ENCODE results near the gene CYP24A1. TPM values are rescaled to one million over a fixed set of nuclear protein-coding genes. Genes with fewer than 3 reads are reported as not detected.

CYP24A1 gene
- total and polyA plus RNA-seq, 2 of the 8 experiments (the other 6 are each of a cell fraction or from before 2014, with no cell fraction given), result not detected

GRCh38 chr20:54134445-54135220 is 39.2 kb downstream of the CYP24A1 start:
- Histone ChIP-seq H3K23ac (ENCODE audit: insufficient read length) (no peak overlapping the region), H3K9me3 (ENCODE audit: insufficient read depth in 2 of 2, low read depth in 1 of 2, low read length in 1 of 2) (no peaks in the 10 kb centered on the region; a peak in 1 of 4 replicates), H4K91ac (replicated peaks; ENCODE audit: insufficient read length, low read length) (no peak overlapping the region), H3K27ac (ENCODE audit: low read depth, low read length) (no peak overlapping the region), H3K4me3 (ENCODE audit: extremely low read depth in 1 of 4, insufficient read depth in 2 of 4, low read depth in 3 of 4, low read length in 4 of 4) (no peak overlapping the region), H3K4me1 (replicated peaks in 1 of 4; ENCODE audit: control insufficient read depth in 3 of 4, insufficient read depth in 4 of 4, low read length in 3 of 4) (peaks cover 0 to 10% (median 0%) of the 10 kb centered on the region in 4 experiments; a peak in 2 of 7 replicates), H3K36me3 (ENCODE audit: control insufficient read depth in 2 of 4, insufficient read depth in 4 of 4, low read length in 3 of 4) (no peaks in the 10 kb centered on the region), H2BK12ac (ENCODE audit: low read depth, low read length) (no peak overlapping the region), H4K20me1 (replicated peaks in 1 of 2; ENCODE audit: control insufficient read depth in 1 of 2, insufficient read depth in 2 of 2, low read length in 2 of 2) (no peaks in the 10 kb centered on the region), H3K79me1 (ENCODE audit: low read depth, low read length) (no peaks in the 10 kb centered on the region), H3K9ac (replicated peaks in 1 of 4; ENCODE audit: extremely low read depth in 1 of 4, low read depth in 3 of 4, low read length in 3 of 4) (no peak overlapping the region), H2AFZ (ENCODE audit: low read length) (no peak overlapping the region), H3K18ac (ENCODE audit: extremely low read depth, low read length) (no peak overlapping the region), H3K79me2 (ENCODE audit: control insufficient read depth in 1 of 2, insufficient read depth in 2 of 2, low read length in 2 of 2) (no peaks in the 10 kb centered on the region), H3K23me2 (ENCODE audit: low read depth, low read length) (no peaks in the 10 kb centered on the region; the same call in 1 of the 2 replicates), H3K14ac (ENCODE audit: insufficient read length) (no peak overlapping the region), H3K27me3 (replicated peaks in 1 of 4; ENCODE audit: control insufficient read depth in 3 of 4, extremely low read depth in 1 of 4, insufficient read depth in 3 of 4, low read length in 3 of 4) (no peaks in the 10 kb centered on the region), H3K4ac (replicated peaks; ENCODE audit: insufficient read length, low read depth, low read length) (no peak overlapping the region), H3K56ac (replicated peaks; ENCODE audit: insufficient read length, low read depth, low read length) (no peak overlapping the region), H2BK20ac (ENCODE audit: low read length) (no peak overlapping the region), H4K5ac (ENCODE audit: insufficient read length, low read depth, low read length) (no peak overlapping the region), H2BK120ac (replicated peaks; ENCODE audit: low read depth, low read length) (no peak overlapping the region), H2BK15ac (ENCODE audit: low read length) (no peak overlapping the region), H2AK5ac (ENCODE audit: low read depth, low read length) (no peak overlapping the region), H3K4me2 (ENCODE audit: insufficient read depth in 1 of 2, low read depth in 2 of 2, low read length in 2 of 2) (no peak overlapping the region), H4K8ac (ENCODE audit: extremely low read depth, insufficient read depth, low read length) (no peak overlapping the region), H2BK5ac (ENCODE audit: low read depth, low read length) (no peak overlapping the region)
- DNase-seq (ENCODE audit: low read depth in 1 of 2, low spot score in 2 of 2) (no peak), FAIRE-seq (no peak)
- ChIA-PET POLR2A (ENCODE audit: partially characterized antibody) (no interaction called here), CTCF (ENCODE audit: partially characterized antibody) (no interaction called here)
- TF ChIP-seq, protein P1, sequence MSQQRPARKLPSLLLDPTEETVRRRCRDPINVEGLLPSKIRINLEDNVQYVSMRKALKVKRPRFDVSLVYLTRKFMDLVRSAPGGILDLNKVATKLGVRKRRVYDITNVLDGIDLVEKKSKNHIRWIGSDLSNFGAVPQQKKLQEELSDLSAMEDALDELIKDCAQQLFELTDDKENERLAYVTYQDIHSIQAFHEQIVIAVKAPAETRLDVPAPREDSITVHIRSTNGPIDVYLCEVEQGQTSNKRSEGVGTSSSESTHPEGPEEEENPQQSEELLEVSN (IDR thresholded peaks at IDR 0.05), result no peak
- TF ChIP-seq, protein P2, sequence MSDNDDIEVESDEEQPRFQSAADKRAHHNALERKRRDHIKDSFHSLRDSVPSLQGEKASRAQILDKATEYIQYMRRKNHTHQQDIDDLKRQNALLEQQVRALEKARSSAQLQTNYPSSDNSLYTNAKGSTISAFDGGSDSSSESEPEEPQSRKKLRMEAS (IDR thresholded peaks at IDR 0.05), result no peak
- TF ChIP-seq SRF (IDR thresholded peaks at IDR 0.05; ENCODE audit: low read depth, low read length) (no peak), JUN (IDR thresholded peaks at IDR 0.05; ENCODE audit: low read depth, low read length) (no peak)
- WGBS, 2 experiments (ENCODE audit: extremely low coverage in 1 of 2, insufficient coverage in 1 of 2, insufficient read length in 1 of 2, insufficient replicate concordance in 2 of 2, low coverage in 1 of 2, low lambda C conversion rate in 2 of 2, missing lambda C conversion rate in 1 of 2), result 85% methylated on average over 2 of the region's 2 CpGs; no CpG with 5 or more reads in 1 of the 2 experiments
